HG02571 (cell line): ENCODE results near the gene PSMB3.
"Not testable (repeated sequence)": the region's sequence is repeated elsewhere in the genome, so short reads cannot be mapped to it uniquely, and the experiment has no call there.

Experiments
- ATAC-seq: cut with Tn5 transposase; IDR thresholded peaks from one replicate; pipeline ENCODE4 v1.9.1; 2021; ENCODE audit warnings: mild to moderate bottlenecking, moderate library complexity; ENCODE audit not compliant: unreplicated experiment

PSMB3 gene

GRCh38 chr17:38748149-38748891, 4.2 kb upstream of the PSMB3 start, which contains the start of gene PCGF2:
Gene PCGF2 (minus strand): TSS chr17:38748336. CDS start chr17:38740402, 7,934 bp downstream.
- ATAC-seq = no peak

DNA sequence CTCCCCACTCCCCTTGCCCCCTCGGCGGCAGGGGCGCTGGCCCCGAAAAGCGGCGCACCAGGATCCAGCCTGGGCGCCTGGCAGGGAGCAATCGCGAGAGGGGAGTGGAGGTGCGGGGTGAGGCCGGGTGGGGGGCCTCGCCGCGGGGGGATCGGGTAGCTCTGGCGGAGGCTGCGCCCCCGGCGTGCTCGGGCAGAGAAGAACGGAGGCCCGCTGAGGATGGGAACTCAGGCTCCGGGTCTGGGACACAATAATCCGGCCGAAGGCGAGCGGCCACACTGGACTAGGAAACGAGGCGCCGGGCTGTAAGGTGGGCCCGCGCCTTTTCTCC, 3.7 kb upstream of the PSMB3 start:
- no peak for ATAC-seq

- no peak for ATAC-seq
Measured at GRCh38 chr17:38749223-38750043, 3.1 kb upstream of the PSMB3 start.

- ATAC-seq = no peak
Measured at GRCh38 chr17:38750044-38750311, 2.6 kb upstream of the PSMB3 start.

DNA sequence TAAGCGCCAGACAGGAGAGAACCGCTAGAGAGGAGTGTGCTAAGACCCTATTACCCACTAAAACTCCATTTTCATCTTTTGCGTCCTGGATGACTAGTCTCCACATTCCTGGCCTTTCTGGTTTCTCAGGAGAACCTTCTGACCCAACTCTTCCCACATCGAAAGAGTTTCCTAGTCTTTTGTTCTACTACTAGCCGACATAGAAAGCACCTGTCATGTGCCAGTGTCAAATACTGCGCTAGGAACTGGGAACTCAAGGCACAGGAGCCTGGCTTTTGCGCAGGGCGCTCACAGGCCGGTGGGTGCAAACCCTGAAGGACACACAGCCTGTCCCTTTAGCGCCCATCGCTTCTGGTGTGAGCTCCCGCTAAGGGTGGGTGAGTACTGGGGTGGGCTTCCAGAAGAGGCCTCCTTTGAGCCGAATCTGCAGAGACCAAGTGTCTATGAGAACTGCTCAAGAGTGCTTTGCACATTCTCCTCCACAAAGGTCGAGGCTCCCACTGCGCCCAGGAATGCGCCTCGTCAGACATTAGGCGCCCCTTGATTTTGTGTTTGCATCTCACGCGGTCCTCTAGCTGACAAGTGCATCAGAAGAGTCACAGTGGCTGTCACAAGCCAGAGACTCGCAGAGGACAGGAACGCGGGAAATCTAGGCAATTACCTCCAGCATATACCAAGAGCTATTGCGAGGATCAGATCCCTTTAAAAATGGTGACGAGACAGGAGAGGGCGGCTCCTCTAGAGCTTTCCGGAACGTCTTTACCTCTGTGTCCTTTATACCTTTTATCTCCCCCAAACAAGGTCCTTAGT, 2.0 kb upstream of the PSMB3 start:
- no peak for ATAC-seq

GRCh38 chr17:38751144-38751807, 1.3 kb upstream of the PSMB3 start:
- ATAC-seq = no peak

DNA sequence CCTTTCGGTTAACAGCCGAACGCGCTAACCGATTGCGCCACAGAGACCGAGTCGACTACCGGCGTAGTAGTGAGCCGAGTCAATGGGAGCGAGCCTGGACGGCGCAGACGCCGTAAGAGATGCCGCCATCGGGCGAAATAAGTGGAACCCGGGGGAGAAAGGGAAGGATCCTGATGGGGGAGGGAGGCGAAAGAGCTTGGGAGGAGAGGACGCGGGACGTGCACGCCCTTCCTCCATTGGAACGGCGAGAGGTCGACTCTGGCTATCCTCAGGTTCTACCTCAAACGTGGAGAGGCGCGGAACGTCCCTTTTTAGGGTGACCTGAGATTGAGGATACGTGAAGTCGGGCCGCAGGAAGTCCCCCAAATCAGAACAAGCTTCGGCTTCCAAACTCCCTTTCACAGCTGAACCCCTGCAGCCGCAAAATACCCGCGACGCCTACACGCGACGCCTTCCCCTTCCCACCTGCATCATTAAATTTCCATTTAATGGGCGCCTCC, 683 bp upstream of the PSMB3 start:
- ATAC-seq = peak; percentile 15

- ATAC-seq = no peak
Measured at GRCh38 chr17:38753071-38753506, 548 bp downstream of the PSMB3 start.

GRCh38 chr17:38761612-38762011, 9.1 kb downstream of the PSMB3 start:
- no peak for ATAC-seq

DNA sequence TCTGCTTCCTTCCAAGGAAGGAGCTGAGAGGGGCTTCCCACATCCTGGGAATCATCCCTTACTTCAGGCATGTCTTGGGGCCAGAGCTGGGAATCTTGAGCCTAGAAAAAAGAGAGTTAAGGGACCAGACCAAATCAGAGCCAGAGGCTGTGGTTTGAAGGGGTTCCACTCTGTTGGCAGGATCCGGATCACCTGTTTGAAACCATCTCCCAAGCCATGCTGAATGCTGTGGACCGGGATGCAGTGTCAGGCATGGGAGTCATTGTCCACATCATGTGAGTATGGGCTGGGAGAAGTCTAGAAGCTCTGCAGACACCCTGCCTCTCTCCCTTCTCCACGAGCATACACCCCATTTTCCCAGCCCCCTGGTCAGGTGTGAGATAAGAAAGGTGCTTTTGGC, 9.7 kb downstream of the PSMB3 start:
- ATAC-seq = no peak

DNA sequence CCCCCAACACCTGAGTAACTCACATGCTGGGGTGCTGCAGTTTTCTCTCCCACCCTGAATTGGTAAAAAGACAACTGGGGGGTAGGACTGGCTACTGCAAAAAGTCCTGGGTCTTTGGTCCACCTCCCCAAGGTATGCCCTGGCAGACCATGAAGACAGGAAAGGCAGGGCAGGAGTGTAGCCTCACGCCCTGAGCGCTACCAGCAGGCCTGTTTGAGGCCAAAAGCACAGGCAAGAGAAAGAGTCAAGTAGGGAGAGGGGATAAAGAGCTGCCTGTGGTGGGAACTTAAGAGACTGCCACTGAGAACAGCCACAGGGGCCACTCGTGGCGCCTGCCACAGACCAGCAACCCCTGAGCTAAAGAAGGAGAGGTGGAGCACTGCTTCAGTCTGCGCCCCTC, 13.8 kb downstream of the PSMB3 start:
- no peak for ATAC-seq

GRCh38 chr17:38768417-38768816, 15.9 kb downstream of the PSMB3 start:
- ATAC-seq = no peak

DNA sequence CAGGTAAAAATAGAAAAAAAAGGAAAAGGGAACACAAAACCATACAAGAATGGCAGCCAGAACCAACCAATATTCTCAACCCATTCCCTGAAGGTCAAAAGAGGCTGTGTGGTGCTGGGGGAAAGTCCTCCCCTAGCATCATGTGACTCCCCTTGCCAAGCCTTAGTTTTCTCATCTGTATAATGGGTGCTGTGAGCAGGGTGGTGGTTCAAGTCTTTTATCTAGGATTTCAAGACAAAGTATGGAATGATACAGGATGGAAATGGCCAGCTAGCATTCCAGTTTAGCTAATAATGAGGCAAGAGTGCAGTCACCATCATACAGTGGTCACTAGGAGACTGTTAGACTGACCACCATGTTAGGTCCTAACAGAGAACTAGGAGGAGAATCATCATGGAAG, 20.7 kb downstream of the PSMB3 start:
- no peak for ATAC-seq

- no peak for ATAC-seq
Measured at GRCh38 chr17:38777641-38778250, 25.2 kb downstream of the PSMB3 start.

DNA sequence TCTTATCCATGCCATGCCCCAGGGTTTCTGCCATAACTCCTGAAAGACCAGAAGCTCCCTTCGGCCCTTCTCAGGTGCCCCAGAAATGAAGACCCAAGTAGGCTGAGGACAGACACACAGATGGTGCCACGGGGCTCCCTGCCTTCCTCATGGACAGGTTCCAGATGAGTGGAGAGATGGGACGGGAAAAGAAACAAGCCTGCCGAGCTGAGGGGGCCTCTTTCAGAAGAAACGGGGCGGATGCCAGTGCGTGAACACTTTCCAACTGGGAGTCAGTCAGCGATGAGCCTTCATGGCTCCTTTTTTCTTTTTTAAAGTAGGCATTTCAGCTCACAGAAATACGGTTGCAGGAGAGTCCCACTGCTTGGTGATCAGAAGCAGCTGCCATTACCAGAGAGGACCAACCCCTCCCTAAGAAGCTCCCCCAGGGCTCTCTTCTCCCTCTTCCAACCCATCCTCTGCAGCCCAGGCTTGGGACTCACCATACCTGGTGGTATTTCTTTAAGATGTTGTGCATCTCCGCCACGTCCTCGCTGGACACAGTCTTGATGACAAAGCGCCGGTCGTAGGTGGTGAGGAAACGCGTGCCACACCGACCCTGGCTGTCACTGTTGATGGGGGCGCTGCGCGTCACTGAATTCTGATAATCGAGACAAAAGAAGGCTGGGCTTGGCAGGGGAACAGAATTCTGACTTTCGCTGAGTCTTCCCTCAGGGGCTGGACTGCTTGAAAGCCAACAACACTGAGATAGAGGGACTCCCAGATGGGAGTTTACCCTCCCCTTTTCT, 27.6 kb downstream of the PSMB3 start:
- ATAC-seq = no peak

DNA sequence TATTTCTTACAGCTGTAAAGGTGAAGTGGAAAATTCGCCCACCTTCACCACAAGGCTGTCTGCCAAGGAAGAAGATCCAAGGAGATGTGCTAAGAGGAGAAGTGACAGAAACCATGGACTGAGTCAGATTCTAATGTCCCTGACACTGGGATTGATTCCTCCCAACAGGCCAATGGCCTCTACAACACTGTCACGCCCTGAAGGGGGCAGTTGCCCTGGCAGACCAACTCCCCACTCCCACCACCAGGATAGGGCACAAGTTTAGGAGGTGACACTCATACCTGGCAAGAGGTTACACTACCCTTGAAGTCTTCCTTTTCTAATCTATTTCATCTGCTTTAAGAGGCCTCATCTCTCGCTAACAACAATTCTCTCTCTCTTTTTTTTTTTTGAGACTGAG, 30.7 kb downstream of the PSMB3 start:
- no peak for ATAC-seq

DNA sequence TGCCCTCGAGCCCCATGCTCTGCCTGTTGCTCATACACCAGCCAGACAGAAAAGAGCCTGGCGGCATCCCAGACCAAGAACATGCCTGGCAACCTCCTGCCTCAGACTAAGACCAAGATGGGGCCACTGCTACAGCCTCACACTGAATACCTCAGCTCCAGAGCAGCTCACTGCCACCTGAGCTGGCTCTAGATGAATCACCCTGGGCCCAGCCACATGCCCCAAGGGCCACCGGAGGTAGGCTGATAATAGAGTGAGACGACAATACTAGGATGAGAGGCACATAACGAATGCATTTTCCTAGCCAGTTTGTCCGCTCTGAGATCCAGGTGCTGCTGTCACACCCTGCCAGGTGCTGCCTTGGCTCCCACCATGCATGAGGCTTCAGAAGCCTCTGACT, 33.8 kb downstream of the PSMB3 start:
- ATAC-seq = no peak

DNA sequence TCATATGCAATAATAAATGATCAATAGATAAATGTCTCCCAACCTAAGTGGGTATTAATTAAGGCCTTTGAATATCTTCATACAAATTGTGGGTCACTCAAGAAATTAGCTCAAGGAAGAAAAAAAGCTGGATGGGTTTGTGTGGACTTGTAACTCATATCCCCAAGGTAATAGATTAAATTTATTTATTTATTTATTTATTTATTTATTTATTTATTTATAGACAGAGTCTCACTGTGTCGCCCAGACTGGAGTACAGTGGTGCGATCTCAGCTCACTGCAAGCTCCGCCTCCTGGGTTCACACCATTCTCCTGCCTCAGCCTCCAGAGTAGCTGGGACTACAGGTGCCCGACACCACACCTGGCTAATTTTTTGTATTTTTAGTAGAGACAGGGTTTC, 35.5 kb downstream of the PSMB3 start:
- not testable (repeated sequence) for ATAC-seq

GRCh38 chr17:38789185-38789584, 36.6 kb downstream of the PSMB3 start:
- ATAC-seq = no peak
